Cardiac muscle cell (in vitro differentiated cells and primary cell): Measurements from ENCODE around the gene PTH2. TPM values are rescaled to one million over a fixed set of nuclear protein-coding genes. Genes with fewer than 3 reads are reported as not detected.

Experiments
- DNase-seq, 2 donors: peaks; one replicate each; pipeline versions ENCODE4 v3.0.0 to v3.0.0-alpha.2; 2010 to 2017; ENCODE audit warnings: low read depth in 1 of 2, low spot score in 1 of 2
- H3K27ac ChIP-seq: fragments of 200-600 bp; sonication (generic); 2 replicates; pipeline ENCODE4 v1.5.1; 2016
- H3K27me3 ChIP-seq: fragments of 200-600 bp; sonication (generic); 2 replicates; pipeline ENCODE4 v1.6.0; 2016; ENCODE audit warnings: control low read depth
- H3K36me3 ChIP-seq: fragments of 200-600 bp; sonication (generic); 2 replicates; pipeline ENCODE4 v1.5.1; 2016; ENCODE audit warnings: control low read depth
- H3K4me1 ChIP-seq: fragments of 200-600 bp; sonication (generic); 2 replicates; pipeline ENCODE4 v1.8.1; 2017; ENCODE audit warnings: low read depth, mild to moderate bottlenecking, mixed run types
- H3K4me3 ChIP-seq: fragments of 200-600 bp; sonication (generic); 2 replicates; pipeline ENCODE4 v1.5.1; 2016; ENCODE audit warnings: mild to moderate bottlenecking
- H3K9me3 ChIP-seq: fragments of 200-600 bp; sonication (generic); 2 replicates; pipeline ENCODE4 v1.5.1; 2017; ENCODE audit warnings: low read depth, mild to moderate bottlenecking, control low read depth
- polyA plus RNA-seq: library from polyadenylated mRNA; unstranded; fragments of >200 nt; fragmentation: Nextera tagmentation; extraction: Ambion mirVana; gene quantifications from 2 replicates; pipeline ENCODE4 v1.2.1, GENCODE V29; 2016
- total RNA-seq: library from RNA; depleted of rRNA; stranded (reverse); fragments of >200 nt; gene quantifications from 2 replicates; pipeline ENCODE4 v1.2.3, GENCODE V29; 2016
- TF ChIP-seq, protein P1 (sequence below): IDR thresholded peaks from 2 replicates; pipeline ENCODE4 v1.5.1; 2012; ENCODE audit warnings: low read depth, mild to moderate bottlenecking, low read length

PTH2 gene
- total and polyA plus RNA-seq, 2 experiments from 2014 or later = 6.2 to 10.0 TPM

DNA sequence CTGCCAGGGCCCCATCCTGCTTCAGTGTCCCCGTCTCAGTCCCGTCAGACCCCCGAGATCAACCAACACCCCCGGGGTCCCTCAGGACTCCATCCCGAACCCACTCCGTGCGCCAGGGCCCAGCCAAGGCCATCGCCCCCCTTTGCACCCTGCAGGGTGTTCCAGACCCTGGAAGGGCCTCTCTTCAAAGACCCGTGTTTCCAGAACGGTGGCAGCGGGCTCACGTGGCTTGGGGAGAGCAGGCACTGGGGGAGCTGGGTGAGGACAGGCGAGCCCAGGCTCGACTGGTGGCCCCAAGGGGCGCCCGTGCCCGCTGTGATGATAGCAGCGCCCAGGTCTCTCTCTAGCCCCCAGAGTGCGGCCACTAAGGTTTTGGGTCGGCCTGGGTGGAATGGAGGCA is 33.8 kb downstream of the PTH2 start:
- no peak for DNase-seq
- Histone ChIP-seq H3K9me3 (no peaks in the 10 kb centered on the region), H3K27ac (no peak overlapping the region), H3K4me3 (no peak overlapping the region), H3K4me1 (no peaks in the 10 kb centered on the region), H3K36me3 (no peaks in the 10 kb centered on the region), H3K27me3 (no peaks in the 10 kb centered on the region)
- TF ChIP-seq, protein P1, sequence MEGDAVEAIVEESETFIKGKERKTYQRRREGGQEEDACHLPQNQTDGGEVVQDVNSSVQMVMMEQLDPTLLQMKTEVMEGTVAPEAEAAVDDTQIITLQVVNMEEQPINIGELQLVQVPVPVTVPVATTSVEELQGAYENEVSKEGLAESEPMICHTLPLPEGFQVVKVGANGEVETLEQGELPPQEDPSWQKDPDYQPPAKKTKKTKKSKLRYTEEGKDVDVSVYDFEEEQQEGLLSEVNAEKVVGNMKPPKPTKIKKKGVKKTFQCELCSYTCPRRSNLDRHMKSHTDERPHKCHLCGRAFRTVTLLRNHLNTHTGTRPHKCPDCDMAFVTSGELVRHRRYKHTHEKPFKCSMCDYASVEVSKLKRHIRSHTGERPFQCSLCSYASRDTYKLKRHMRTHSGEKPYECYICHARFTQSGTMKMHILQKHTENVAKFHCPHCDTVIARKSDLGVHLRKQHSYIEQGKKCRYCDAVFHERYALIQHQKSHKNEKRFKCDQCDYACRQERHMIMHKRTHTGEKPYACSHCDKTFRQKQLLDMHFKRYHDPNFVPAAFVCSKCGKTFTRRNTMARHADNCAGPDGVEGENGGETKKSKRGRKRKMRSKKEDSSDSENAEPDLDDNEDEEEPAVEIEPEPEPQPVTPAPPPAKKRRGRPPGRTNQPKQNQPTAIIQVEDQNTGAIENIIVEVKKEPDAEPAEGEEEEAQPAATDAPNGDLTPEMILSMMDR = no peak

DNA sequence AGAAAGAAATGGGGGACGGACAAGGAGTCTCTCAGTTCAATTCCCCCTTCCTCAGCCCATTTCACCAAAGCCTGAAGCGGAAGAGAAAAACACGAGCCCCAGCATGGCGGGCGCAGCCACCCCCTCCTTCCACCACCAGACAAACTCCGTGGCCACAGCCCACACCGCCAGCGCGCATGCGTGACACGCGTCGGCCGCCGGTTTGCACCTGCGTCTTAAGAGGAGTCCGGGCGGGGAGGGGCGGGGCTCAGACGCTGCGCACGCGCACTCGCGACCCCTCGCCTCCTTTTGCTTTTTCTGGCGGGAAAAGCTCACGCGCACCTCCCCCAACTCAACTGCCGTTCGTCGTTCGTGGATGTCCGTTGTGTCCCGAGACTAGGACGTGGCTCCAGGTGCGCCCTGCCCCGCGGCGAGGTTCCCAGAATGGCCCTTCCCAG is 35.3 kb downstream of the PTH2 start, which contains the start of gene KASH5:
Gene KASH5 (plus strand): TSS at position 314 of the 437 bp plus-strand sequence. CDS start 2,635 bp downstream, outside the sequence.
- Histone ChIP-seq H3K4me1 (no peaks in the 10 kb centered on the region), H3K4me3 (no peak within 1 kb of the TSS), H3K9me3 (no peaks in the 10 kb centered on the region), H3K36me3 (no peaks in the 10 kb centered on the region), H3K27me3 (no peaks in the 10 kb centered on the region), H3K27ac (no peak within 1 kb of the TSS)
- TF ChIP-seq, protein P1 = no peak
- DNase-seq = peak in 1 of 2 donors; percentile 77

DNA sequence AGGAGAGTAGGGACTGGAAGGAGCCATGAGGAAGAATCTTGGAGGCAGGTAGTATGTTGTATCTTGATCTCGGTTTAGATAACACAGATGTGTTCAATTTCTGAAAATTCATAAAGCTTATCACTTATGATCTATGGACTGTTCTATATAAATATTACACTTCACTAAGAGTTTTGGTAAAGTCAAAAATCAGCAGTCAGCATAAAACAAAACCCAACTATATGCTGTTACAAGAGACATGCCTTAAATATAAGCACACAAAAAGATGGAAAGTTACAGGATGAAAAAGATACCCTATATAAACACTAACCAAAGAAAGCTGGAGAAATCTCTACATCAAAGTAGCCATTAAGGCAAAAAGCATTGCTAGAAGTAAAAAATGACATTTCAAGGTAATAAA is 39.6 kb downstream of the PTH2 start:
- no peak for DNase-seq
- Histone ChIP-seq H3K27me3 (no peaks in the 10 kb centered on the region), H3K4me1 (no peaks in the 10 kb centered on the region), H3K4me3 (no peak overlapping the region), H3K36me3 (no peaks in the 10 kb centered on the region), H3K9me3 (no peaks in the 10 kb centered on the region), H3K27ac (no peak overlapping the region)
- TF ChIP-seq, protein P1 = no peak

DNA sequence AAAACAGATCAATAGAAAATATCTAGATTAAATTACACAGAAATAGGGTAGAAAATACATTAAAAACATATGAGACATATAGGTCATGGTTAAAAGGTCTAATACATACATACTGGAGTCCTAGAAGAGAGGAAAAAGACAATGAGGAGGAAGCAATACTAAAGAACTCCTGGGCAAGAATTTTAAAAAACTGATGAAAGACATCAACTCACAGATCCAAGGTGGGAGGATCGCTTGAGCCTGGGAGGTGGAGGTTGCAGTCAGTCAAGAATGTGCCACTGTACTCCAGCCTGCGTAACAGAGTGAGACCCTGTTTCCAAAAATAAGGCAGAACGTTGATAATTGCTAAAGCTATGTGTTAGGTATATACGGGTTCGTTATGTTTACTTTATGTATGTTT is 40.6 kb downstream of the PTH2 start:
- no peak overlapping the region for H3K4me3 ChIP-seq
- no peaks in the 10 kb centered on the region for H3K4me1 ChIP-seq
- no peaks in the 10 kb centered on the region for H3K9me3 ChIP-seq
- H3K27me3 ChIP-seq = no peaks in the 10 kb centered on the region
- H3K36me3 ChIP-seq = no peaks in the 10 kb centered on the region
- no peak for DNase-seq
- no peak overlapping the region for H3K27ac ChIP-seq
- TF ChIP-seq, protein P1 = no peak

DNA sequence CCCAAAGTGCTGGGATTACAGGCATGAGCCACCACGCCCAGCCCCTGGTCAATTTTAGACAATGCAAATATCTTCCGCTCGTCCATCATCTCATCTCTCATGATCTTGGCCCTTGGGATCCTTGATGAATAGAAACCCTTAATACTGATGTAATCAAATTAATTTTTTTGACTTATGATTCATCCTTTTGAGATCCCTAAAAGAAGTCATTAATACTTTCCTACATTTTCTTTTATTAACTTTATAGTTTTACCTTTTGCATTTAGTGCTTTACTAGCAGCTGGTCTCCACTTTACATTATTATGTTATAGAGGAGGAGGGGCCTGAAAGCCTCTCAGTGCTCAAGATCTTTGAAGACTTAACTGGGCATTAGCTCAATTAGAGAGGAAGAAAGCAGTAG is 42.9 kb downstream of the PTH2 start:
- TF ChIP-seq, protein P1 = no peak
- H3K9me3 ChIP-seq = no peaks in the 10 kb centered on the region
- DNase-seq = no peak
- no peak overlapping the region for H3K4me3 ChIP-seq
- no peaks in the 10 kb centered on the region for H3K36me3 ChIP-seq
- no peaks in the 10 kb centered on the region for H3K4me1 ChIP-seq
- no peak overlapping the region for H3K27ac ChIP-seq
- no peaks in the 10 kb centered on the region for H3K27me3 ChIP-seq

DNA sequence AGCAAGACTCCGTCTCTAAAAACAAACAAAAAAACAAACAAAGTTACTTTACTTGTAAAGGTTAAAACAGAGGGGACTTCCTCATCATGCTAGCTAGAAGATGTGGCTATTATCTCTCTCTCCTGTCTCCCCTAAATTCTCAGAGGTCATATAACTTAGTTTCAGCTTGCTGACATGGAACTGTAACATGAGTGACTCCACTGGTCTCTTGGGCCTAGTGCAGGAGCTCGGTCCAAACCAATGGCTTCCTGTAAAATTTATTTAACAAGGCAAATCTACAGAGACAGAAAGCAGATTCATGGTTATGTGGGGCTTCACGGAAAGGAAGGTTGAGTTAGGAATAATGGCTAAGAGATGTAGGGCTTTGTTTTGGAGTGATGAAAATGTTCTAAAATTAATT is 44.7 kb downstream of the PTH2 start:
- Histone ChIP-seq H3K9me3 (no peaks in the 10 kb centered on the region), H3K4me3 (no peak overlapping the region), H3K4me1 (no peaks in the 10 kb centered on the region), H3K27ac (no peak overlapping the region), H3K36me3 (no peaks in the 10 kb centered on the region), H3K27me3 (no peaks in the 10 kb centered on the region)
- no peak for DNase-seq
- TF ChIP-seq, protein P1 = no peak
